Measurements from ENCODE around the gene RNF25. TPM values are rescaled to one million over a fixed set of nuclear protein-coding genes. Genes with fewer than 3 reads are reported as not detected.

Gene RNF25
- total RNA-seq, 1 experiment from 2014 or later, result 40.7 TPM

- Histone ChIP-seq H3K9me3 (ENCODE audit: control insufficient read depth, low read depth, low read length) (no peaks in the 10 kb centered on the region), H4K20me1 (ENCODE audit: control insufficient read depth, insufficient read depth, insufficient read length) (no peaks in the 10 kb centered on the region), H2BK120ac (ENCODE audit: low read depth, low read length, poor library complexity, severe bottlenecking) (no peak overlapping the region), H2AFZ (ENCODE audit: low read length) (no peak overlapping the region), H3K4me2 (ENCODE audit: insufficient read depth, insufficient read length, low read length) (no peak overlapping the region), H4K8ac (replicated peaks; ENCODE audit: insufficient read length, low read depth, low read length) (no peak overlapping the region), H3K14ac (ENCODE audit: insufficient read depth, low read length) (no peak overlapping the region), H2BK15ac (ENCODE audit: low read depth, low read length) (no peak overlapping the region), H4K5ac (ENCODE audit: insufficient read length, low read depth, low read length) (no peak overlapping the region), H3K9ac (ENCODE audit: extremely low read depth, insufficient read length, low read length) (no peak overlapping the region), H3K4ac (ENCODE audit: low read depth, low read length) (no peak overlapping the region), H2BK5ac (ENCODE audit: insufficient read length, low read length) (no peak overlapping the region), H3K23ac (ENCODE audit: insufficient read length, low read depth, low read length) (no peak overlapping the region), H3K18ac (ENCODE audit: insufficient read length, low read depth, low read length) (no peak overlapping the region), H3K23me2 (ENCODE audit: insufficient read length, low read depth, low read length, poor library complexity, severe bottlenecking) (no peaks in the 10 kb centered on the region), H4K91ac (ENCODE audit: insufficient read length, low read depth, low read length) (no peak overlapping the region), H3K4me1 (ENCODE audit: insufficient read depth, low read length) (no peaks in the 10 kb centered on the region), H2BK20ac (ENCODE audit: low read depth, low read length, poor library complexity, severe bottlenecking) (no peak overlapping the region), H3T11ph (ENCODE audit: low read length) (no peak overlapping the region), H3K56ac (ENCODE audit: insufficient read length, low read depth, low read length) (no peak overlapping the region), H3K79me1 (ENCODE audit: insufficient read depth, low read depth, low read length, poor library complexity, severe bottlenecking) (no peaks in the 10 kb centered on the region), H2AK5ac (ENCODE audit: insufficient read length, low read length) (no peak overlapping the region), H2BK12ac (ENCODE audit: insufficient read length, low read depth, low read length) (no peak overlapping the region), H3K27me3 (ENCODE audit: insufficient read depth, low read length) (no peaks in the 10 kb centered on the region), H3K79me2 (ENCODE audit: insufficient read depth, low read length) (no peaks in the 10 kb centered on the region), H3K27ac (ENCODE audit: insufficient read length, low read depth, low read length) (no peak overlapping the region)
- peak; percentile 55 for DNase-seq
- TF ChIP-seq CTCF (conservative IDR thresholded peaks at IDR 0.05), result peak; percentile 89
- Mint-ChIP-seq H3K4me1 (no peaks in the 10 kb centered on the region), H3K9me3 (no peaks in the 10 kb centered on the region; a peak in 1 of 5 replicates), H3K27ac (peak overlapping the region in 1 of 3 experiments; percentile 82; a peak in 1 of 7 replicates), H3K4me3 (no peak overlapping the region), H3K36me3 (ENCODE audit: insufficient read depth in 1 of 3, low read depth in 3 of 3) (peaks cover 41 to 90% (median 77%) of the 10 kb centered on the region in 3 experiments; a peak in 6 of 7 replicates), H3K27me3 (ENCODE audit: low read depth) (no peaks in the 10 kb centered on the region)
- no CpG with 5 or more reads among the region's 9 CpGs for WGBS (ENCODE audit: extremely low coverage, insufficient read length, low lambda C conversion rate)
These were observed 23.6 kb downstream of the RNF25 start for GRCh38 chr2:218648088-218648786.

Measured in H9 (cell line).